HCT116 (cell line): ENCODE data around the gene KIF5C. TPM values are rescaled to one million over a fixed set of nuclear protein-coding genes. Genes with fewer than 3 reads are reported as not detected.

Experiments
- ATAC-seq: fragments of 200-7000 bp; cut with Tn5 transposase; 2 replicates; pipeline ENCODE4 v1.9.1; 2020; ENCODE audit warnings: mild to moderate bottlenecking, moderate library complexity
- BruUV-seq: library from RNA; stranded (reverse); fragments of 400-500 nt; replicated peaks from 2 replicates; lab custom pipeline; 2021; lab: Mats Ljungman, UMichigan
- CTCF ChIA-PET: fragments of 300-600 bp; sonication (Branson Sonifier 250); formaldehyde crosslinking; loops from one replicate; lab custom pipeline; 2021; ENCODE audit warnings: antibody characterized with exemption; lab: Charles Lee
- POLR2A ChIA-PET: fragments of 300-600, 350-600 bp; sonication (Branson Sonifier 250); formaldehyde crosslinking; loops from one replicate; lab custom pipeline; 2021; ENCODE audit warnings: antibody characterized with exemption; lab: Charles Lee
- RAD21 ChIA-PET, 2 experiments: fragments of 300-600 bp; sonication (Branson Sonifier 250); formaldehyde crosslinking; loops; one replicate each; lab custom pipeline; 2023; ENCODE audit warnings: low total read pairs in 2 of 2; ENCODE audit not compliant: uncharacterized antibody in 2 of 2, unreplicated experiment in 2 of 2, low non-redundant PET in 1 of 2; lab: Charles Lee
- DNase-seq: peaks from one replicate; pipeline ENCODE4 v3.0.0-alpha.2; 2010; ENCODE audit warnings: low read depth, low spot score
- H2AFZ ChIP-seq: fragments of 200-600 bp; shearing (Covaris generic), sonication (generic); 2 replicates; pipeline ENCODE4 v1.6.1; 2017; ENCODE audit warnings: low read depth, mixed run types, mixed read lengths, antibody characterized with exemption, low read length; ENCODE audit not compliant: poor library complexity, severe bottlenecking
- H3K27ac ChIP-seq: 2 replicates; pipeline ENCODE4 v1.5.1; 2012; ENCODE audit warnings: low read depth, low read length
- H3K27me3 ChIP-seq: fragments of 200-600 bp; sonication (generic); 2 replicates; pipeline ENCODE4 v1.6.1; 2016; ENCODE audit warnings: mixed run types, low read length, mixed read lengths; ENCODE audit not compliant: insufficient read depth
- H3K36me3 ChIP-seq, 2 experiments: fragments of 200-500 bp in 1 of 2; fragments of 200-600 bp in 1 of 2; sonication (Bioruptor generic) in 1 of 2; sonication (generic) in 1 of 2; 2 replicates each; pipeline versions ENCODE4 v1.5.1 to v1.6.1; 2014 to 2016; ENCODE audit warnings: low read length in 2 of 2, inconsistent platforms in 1 of 2, mixed read lengths in 1 of 2, mixed run types in 1 of 2; ENCODE audit not compliant: insufficient read depth in 2 of 2, control insufficient read depth in 1 of 2
- H3K4me1 ChIP-seq, 2 experiments: fragments of 200-600 bp in 1 of 2; sonication (generic) in 1 of 2; 2 replicates each; pipeline versions ENCODE4 v1.5.1 to v1.6.1; 2012 to 2017; ENCODE audit warnings: low read length in 2 of 2, inconsistent platforms in 1 of 2, mild to moderate bottlenecking in 1 of 2, mixed read lengths in 1 of 2, mixed run types in 1 of 2, moderate library complexity in 1 of 2; ENCODE audit not compliant: insufficient read depth in 2 of 2, control insufficient read depth in 1 of 2
- H3K4me2 ChIP-seq: fragments of 200-600 bp; sonication (generic); 2 replicates; pipeline ENCODE4 v1.6.1; 2017; ENCODE audit warnings: mixed run types, low read length, mixed read lengths
- H3K4me3 ChIP-seq, 2 experiments: fragments of 200-600 bp in 1 of 2; sonication (generic) in 1 of 2; replicated peaks in 1 of 2; 2 replicates each; pipeline ENCODE4 v1.5.1; 2011 to 2016; ENCODE audit warnings: low read length in 2 of 2, control low read depth in 1 of 2, low read depth in 1 of 2, mild to moderate bottlenecking in 1 of 2, mixed read lengths in 1 of 2, mixed run types in 1 of 2
- H3K79me2 ChIP-seq: fragments of 200-600 bp; sonication (generic); 2 replicates; pipeline ENCODE4 v1.6.1; 2017; ENCODE audit warnings: mild to moderate bottlenecking, mixed run types, low read length, moderate library complexity, mixed read lengths; ENCODE audit not compliant: insufficient read depth
- H3K9ac ChIP-seq: fragments of 200-600 bp; sonication (generic); 2 replicates; pipeline ENCODE4 v1.6.1; 2016; ENCODE audit warnings: low read length, mixed read lengths
- H3K9me2 ChIP-seq: fragments of 200-600 bp; sonication (generic), shearing (Covaris generic); 2 replicates; pipeline ENCODE4 v1.6.1; 2017; ENCODE audit warnings: mixed run types, mild to moderate bottlenecking, moderate library complexity; ENCODE audit not compliant: insufficient read depth
- H3K9me3 ChIP-seq, 2 experiments: fragments of 200-500 bp in 1 of 2; fragments of 200-600 bp in 1 of 2; sonication (Bioruptor generic) in 1 of 2; sonication (generic) in 1 of 2; 2 replicates each; pipeline ENCODE4 v1.6.1; 2014 to 2017; ENCODE audit warnings: low read length in 2 of 2, mixed read lengths in 2 of 2, inconsistent platforms in 1 of 2, low read depth in 1 of 2, mild to moderate bottlenecking in 1 of 2, mixed run types in 1 of 2, moderate library complexity in 1 of 2; ENCODE audit not compliant: control insufficient read depth in 1 of 2, insufficient read depth in 1 of 2
- H4K20me1 ChIP-seq: fragments of 200-600 bp; sonication (generic), shearing (Covaris generic); 2 replicates; pipeline ENCODE4 v1.6.1; 2017; ENCODE audit warnings: mixed run types, mild to moderate bottlenecking, moderate library complexity; ENCODE audit not compliant: insufficient read depth
- CEBPB ChIP-seq: IDR thresholded peaks from 2 replicates; pipeline ENCODE4 v1.6.1; 2012; ENCODE audit warnings: low read depth
- EGR1 ChIP-seq: IDR thresholded peaks from 2 replicates; pipeline ENCODE4 v1.6.1; 2012; ENCODE audit warnings: low read depth
- ELF1 ChIP-seq: IDR thresholded peaks from 2 replicates; pipeline ENCODE4 v1.6.1; 2012; ENCODE audit warnings: low read depth, borderline replicate concordance
- EZH2 ChIP-seq: fragments of 200-600 bp; sonication (generic); IDR thresholded peaks from 2 replicates; pipeline ENCODE4 v1.6.1; 2017; ENCODE audit warnings: antibody characterized with exemption, mixed run types
- FOSL1 ChIP-seq: IDR thresholded peaks from 2 replicates; pipeline ENCODE4 v1.6.1; 2012; ENCODE audit warnings: low read depth
- JUND ChIP-seq: IDR thresholded peaks from 2 replicates; pipeline ENCODE4 v1.6.1; 2012
- POLR2A ChIP-seq: IDR thresholded peaks from 2 replicates; pipeline ENCODE4 v1.7.0; 2011; ENCODE audit warnings: borderline replicate concordance; ENCODE audit not compliant: insufficient read depth, insufficient read length; ENCODE audit errors: extremely low read depth
- POLR2AphosphoS5 ChIP-seq: IDR thresholded peaks from 2 replicates; pipeline ENCODE4 v1.6.1; 2011; ENCODE audit warnings: mild to moderate bottlenecking, low read depth, low read length, moderate library complexity
- RAD21 ChIP-seq: IDR thresholded peaks from 2 replicates; pipeline ENCODE4 v1.6.1; 2012; ENCODE audit warnings: low read depth, mild to moderate bottlenecking
- SIN3A ChIP-seq: IDR thresholded peaks from 2 replicates; pipeline ENCODE4 v1.6.1; 2012; ENCODE audit warnings: low read depth
- SP1 ChIP-seq: IDR thresholded peaks from 2 replicates; pipeline ENCODE4 v1.6.1; 2012; ENCODE audit warnings: low read depth
- TCF7L2 ChIP-seq: IDR thresholded peaks from 2 replicates; pipeline ENCODE4 v1.7.0; 2011; ENCODE audit warnings: borderline replicate concordance, inconsistent platforms; ENCODE audit not compliant: insufficient read depth, insufficient read length; ENCODE audit errors: extremely low read depth
- YY1 ChIP-seq: IDR thresholded peaks from 2 replicates; pipeline ENCODE4 v1.6.1; 2011; ENCODE audit warnings: low read length, low read depth, moderate library complexity, mild to moderate bottlenecking; ENCODE audit not compliant: insufficient replicate concordance; ENCODE audit errors: extremely low read depth
- ZFX ChIP-seq: fragments of 450-650 bp; IDR thresholded peaks from 2 replicates; pipeline ENCODE4 v1.6.1; 2017
- ZNF274 ChIP-seq: fragments of 200-500 bp; sonication (Bioruptor generic); IDR thresholded peaks from 2 replicates; pipeline ENCODE4 v1.6.1; 2014; ENCODE audit warnings: mild to moderate bottlenecking, low read depth, low read length, inconsistent platforms
- intact Hi-C: fragments of 100-400 bp; cut with micrococcal nuclease; formaldehyde crosslinking; loops from 2 replicates; pipeline ENCODE4 v1.10.0; 2022
- total RNA-seq: library from RNA; stranded (reverse); gene quantifications from one replicate; pipeline ENCODE4 v1.2.1, GENCODE V29; 2021; ENCODE audit not compliant: unreplicated experiment
- TF ChIP-seq, protein P1 (sequence below): IDR thresholded peaks from 2 replicates; pipeline ENCODE4 v1.6.1; 2012
- TF ChIP-seq, protein P2 (sequence below): IDR thresholded peaks from 2 replicates; pipeline ENCODE4 v1.6.1; 2011; ENCODE audit warnings: mild to moderate bottlenecking, low read length, moderate library complexity; ENCODE audit not compliant: insufficient replicate concordance; ENCODE audit errors: extremely low read depth
- TF ChIP-seq, protein P3 (sequence below): IDR thresholded peaks from 2 replicates; pipeline ENCODE4 v1.6.1; 2012
- TF ChIP-seq, protein P4 (sequence below): IDR thresholded peaks from 2 replicates; pipeline ENCODE4 v1.6.1; 2012; ENCODE audit warnings: low read depth

The KIF5C gene
- total RNA-seq, 1 experiment from 2014 or later = 6.5 TPM

DNA sequence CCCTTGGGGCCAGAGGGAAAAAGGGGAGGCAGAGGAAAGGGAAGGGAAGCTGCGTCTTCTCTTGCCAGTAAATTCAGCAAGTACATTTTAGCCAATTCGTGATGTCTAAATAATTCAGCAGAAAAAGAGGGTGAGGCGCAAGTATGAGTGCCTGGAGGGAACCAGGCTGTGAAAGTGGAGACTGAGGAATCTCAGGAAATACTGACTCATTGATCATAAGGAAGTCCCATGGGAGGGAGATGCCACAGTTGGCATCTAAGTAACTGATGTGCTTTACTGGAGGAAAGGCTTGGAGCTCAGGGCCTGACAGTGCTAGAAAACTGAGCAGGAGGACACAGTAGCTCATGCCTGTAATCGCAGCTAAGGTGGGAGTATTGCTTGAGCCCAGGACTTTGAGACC is 31.1 kb downstream of the KIF5C start:
- TF ChIP-seq ZNF274 (no peak), SP1 (no peak), SIN3A (no peak), EGR1 (no peak), YY1 (no peak), FOSL1 (no peak), RAD21 (no peak), CEBPB (no peak), POLR2AphosphoS5 (no peak), ZFX (no peak), ELF1 (no peak), POLR2A (no peak), JUND (no peak), EZH2 (no peak), TCF7L2 (no peak)
- TF ChIP-seq, protein P1, sequence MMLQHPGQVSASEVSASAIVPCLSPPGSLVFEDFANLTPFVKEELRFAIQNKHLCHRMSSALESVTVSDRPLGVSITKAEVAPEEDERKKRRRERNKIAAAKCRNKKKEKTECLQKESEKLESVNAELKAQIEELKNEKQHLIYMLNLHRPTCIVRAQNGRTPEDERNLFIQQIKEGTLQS = no peak
- TF ChIP-seq, protein P2, sequence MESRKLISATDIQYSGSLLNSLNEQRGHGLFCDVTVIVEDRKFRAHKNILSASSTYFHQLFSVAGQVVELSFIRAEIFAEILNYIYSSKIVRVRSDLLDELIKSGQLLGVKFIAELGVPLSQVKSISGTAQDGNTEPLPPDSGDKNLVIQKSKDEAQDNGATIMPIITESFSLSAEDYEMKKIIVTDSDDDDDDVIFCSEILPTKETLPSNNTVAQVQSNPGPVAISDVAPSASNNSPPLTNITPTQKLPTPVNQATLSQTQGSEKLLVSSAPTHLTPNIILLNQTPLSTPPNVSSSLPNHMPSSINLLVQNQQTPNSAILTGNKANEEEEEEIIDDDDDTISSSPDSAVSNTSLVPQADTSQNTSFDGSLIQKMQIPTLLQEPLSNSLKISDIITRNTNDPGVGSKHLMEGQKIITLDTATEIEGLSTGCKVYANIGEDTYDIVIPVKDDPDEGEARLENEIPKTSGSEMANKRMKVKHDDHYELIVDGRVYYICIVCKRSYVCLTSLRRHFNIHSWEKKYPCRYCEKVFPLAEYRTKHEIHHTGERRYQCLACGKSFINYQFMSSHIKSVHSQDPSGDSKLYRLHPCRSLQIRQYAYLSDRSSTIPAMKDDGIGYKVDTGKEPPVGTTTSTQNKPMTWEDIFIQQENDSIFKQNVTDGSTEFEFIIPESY = no peak
- TF ChIP-seq, protein P3, sequence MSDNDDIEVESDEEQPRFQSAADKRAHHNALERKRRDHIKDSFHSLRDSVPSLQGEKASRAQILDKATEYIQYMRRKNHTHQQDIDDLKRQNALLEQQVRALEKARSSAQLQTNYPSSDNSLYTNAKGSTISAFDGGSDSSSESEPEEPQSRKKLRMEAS = no peak
- TF ChIP-seq, protein P4, sequence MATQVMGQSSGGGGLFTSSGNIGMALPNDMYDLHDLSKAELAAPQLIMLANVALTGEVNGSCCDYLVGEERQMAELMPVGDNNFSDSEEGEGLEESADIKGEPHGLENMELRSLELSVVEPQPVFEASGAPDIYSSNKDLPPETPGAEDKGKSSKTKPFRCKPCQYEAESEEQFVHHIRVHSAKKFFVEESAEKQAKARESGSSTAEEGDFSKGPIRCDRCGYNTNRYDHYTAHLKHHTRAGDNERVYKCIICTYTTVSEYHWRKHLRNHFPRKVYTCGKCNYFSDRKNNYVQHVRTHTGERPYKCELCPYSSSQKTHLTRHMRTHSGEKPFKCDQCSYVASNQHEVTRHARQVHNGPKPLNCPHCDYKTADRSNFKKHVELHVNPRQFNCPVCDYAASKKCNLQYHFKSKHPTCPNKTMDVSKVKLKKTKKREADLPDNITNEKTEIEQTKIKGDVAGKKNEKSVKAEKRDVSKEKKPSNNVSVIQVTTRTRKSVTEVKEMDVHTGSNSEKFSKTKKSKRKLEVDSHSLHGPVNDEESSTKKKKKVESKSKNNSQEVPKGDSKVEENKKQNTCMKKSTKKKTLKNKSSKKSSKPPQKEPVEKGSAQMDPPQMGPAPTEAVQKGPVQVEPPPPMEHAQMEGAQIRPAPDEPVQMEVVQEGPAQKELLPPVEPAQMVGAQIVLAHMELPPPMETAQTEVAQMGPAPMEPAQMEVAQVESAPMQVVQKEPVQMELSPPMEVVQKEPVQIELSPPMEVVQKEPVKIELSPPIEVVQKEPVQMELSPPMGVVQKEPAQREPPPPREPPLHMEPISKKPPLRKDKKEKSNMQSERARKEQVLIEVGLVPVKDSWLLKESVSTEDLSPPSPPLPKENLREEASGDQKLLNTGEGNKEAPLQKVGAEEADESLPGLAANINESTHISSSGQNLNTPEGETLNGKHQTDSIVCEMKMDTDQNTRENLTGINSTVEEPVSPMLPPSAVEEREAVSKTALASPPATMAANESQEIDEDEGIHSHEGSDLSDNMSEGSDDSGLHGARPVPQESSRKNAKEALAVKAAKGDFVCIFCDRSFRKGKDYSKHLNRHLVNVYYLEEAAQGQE = no peak
- DNase-seq (no peak), ATAC-seq (no peak)
- intact Hi-C loops = no loop called here
- Histone ChIP-seq H3K27ac (no peak overlapping the region), H3K9me3 (no peaks in the 10 kb centered on the region), H3K79me2 (no peaks in the 10 kb centered on the region), H4K20me1 (no peaks in the 10 kb centered on the region), H2AFZ (no peak overlapping the region), H3K4me2 (no peak overlapping the region), H3K36me3 (no peaks in the 10 kb centered on the region), H3K9ac (no peak overlapping the region), H3K27me3 (no peaks in the 10 kb centered on the region), H3K9me2 (no peaks in the 10 kb centered on the region), H3K4me1 (no peaks in the 10 kb centered on the region; a peak in 1 of 4 replicates), H3K4me3 (no peak overlapping the region)
- RAD21 ChIA-PET = no interaction called here
- POLR2A ChIA-PET = no interaction called here
- BruUV-seq = no TSS peak
- CTCF ChIA-PET = no interaction called here
